ENCODE data around the gene ARHGAP12.

Gene ARHGAP12

GRCh38 chr10:31947144-31947926, 18.7 kb upstream of the ARHGAP12 start:
- DNase-seq = peak; percentile 94

- DNase-seq = no peak
Observed at GRCh38 chr10:31945392-31945791, 16.8 kb upstream of the ARHGAP12 start.

- DNase-seq = no peak
Observed at GRCh38 chr10:31944071-31944433, 15.4 kb upstream of the ARHGAP12 start.

- DNase-seq = no peak
Observed at GRCh38 chr10:31942892-31943291, 14.3 kb upstream of the ARHGAP12 start.

GRCh38 chr10:31942435-31942834, 13.8 kb upstream of the ARHGAP12 start:
- no peak for DNase-seq

- DNase-seq = peak; percentile 99
Observed at GRCh38 chr10:31940839-31941653, 12.4 kb upstream of the ARHGAP12 start.

GRCh38 chr10:31939797-31940708, 11.4 kb upstream of the ARHGAP12 start:
- DNase-seq = peak; percentile 66

GRCh38 chr10:31937371-31937770, 8.7 kb upstream of the ARHGAP12 start:
- no peak for DNase-seq

- no peak for DNase-seq
Observed at GRCh38 chr10:31936933-31937332, 8.3 kb upstream of the ARHGAP12 start.

- DNase-seq = no peak
Observed at GRCh38 chr10:31936086-31936485, 7.5 kb upstream of the ARHGAP12 start.

GRCh38 chr10:31935678-31936077, 7.0 kb upstream of the ARHGAP12 start:
- DNase-seq = no peak

- DNase-seq = no peak
Observed at GRCh38 chr10:31932838-31933237, 4.2 kb upstream of the ARHGAP12 start.

GRCh38 chr10:31930856-31931255, 2.2 kb upstream of the ARHGAP12 start:
- DNase-seq = no peak

- peak; percentile 26 for DNase-seq
Observed at GRCh38 chr10:31930023-31930751, 1.6 kb upstream of the ARHGAP12 start.

GRCh38 chr10:31929261-31930022, 811 bp upstream of the ARHGAP12 start:
- DNase-seq = peak; percentile 55

- peak; percentile 62 for DNase-seq
Observed at GRCh38 chr10:31927884-31928548, 615 bp downstream of the ARHGAP12 start.

GRCh38 chr10:31927565-31927883, 1.1 kb downstream of the ARHGAP12 start:
- no peak for DNase-seq

GRCh38 chr10:31926765-31927564, 1.7 kb downstream of the ARHGAP12 start:
- DNase-seq = peak; percentile 25

- DNase-seq = no peak
Observed at GRCh38 chr10:31926160-31926559, 2.5 kb downstream of the ARHGAP12 start.

GRCh38 chr10:31924833-31925232, 3.8 kb downstream of the ARHGAP12 start:
- no peak for DNase-seq
